Epithelial cell of esophagus (primary cell): ENCODE measurements around the gene CAPN15.

Source experiments
- DNase-seq: peaks from one replicate; pipeline ENCODE4 v3.0.0; 2010; ENCODE audit warnings: low read depth
- H3K4me3 ChIP-seq: 2 replicates; pipeline ENCODE4 v1.5.1; 2011; ENCODE audit warnings: mild to moderate bottlenecking, low read length, control low read depth
- CTCF ChIP-seq: IDR thresholded peaks from 2 replicates; pipeline ENCODE4 v1.5.1; 2011; ENCODE audit warnings: low read depth, mild to moderate bottlenecking, low read length, control low read depth, inconsistent platforms; ENCODE audit not compliant: insufficient read depth; ENCODE audit errors: missing control alignments

The CAPN15 gene

DNA sequence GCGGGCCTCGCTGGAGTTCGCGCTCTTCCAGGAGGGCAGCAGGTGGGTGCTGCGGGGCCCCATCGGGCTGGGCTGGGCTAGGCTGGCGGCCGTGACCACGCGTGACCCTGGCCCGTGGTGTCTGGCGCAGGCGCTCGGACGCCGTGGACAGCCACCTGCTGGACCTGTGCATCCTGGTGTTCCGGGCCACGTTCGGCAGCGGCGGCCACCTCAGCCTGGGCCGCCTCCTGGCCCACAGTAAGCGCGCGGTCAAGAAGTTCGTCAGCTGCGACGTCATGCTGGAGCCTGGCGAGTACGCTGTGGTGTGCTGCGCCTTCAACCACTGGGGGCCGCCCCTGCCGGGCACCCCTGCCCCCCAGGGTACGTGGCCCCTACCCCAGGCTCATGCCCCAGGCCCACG, 24.7 kb downstream of the CAPN15 start:
- H3K4me3 ChIP-seq, result no peak overlapping the region
- no peak for DNase-seq
- no peak for TF ChIP-seq CTCF

- H3K4me3 ChIP-seq, result no peak overlapping the region
- TF ChIP-seq CTCF, result no peak
- no peak for DNase-seq
Observed at GRCh38 chr16:553601-554296, 26.2 kb downstream of the CAPN15 start.

GRCh38 chr16:554297-554621, 26.7 kb downstream of the CAPN15 start:
- no peak for TF ChIP-seq CTCF
- DNase-seq, result no peak
- no peak overlapping the region for H3K4me3 ChIP-seq

GRCh38 chr16:554640-555365, 27.3 kb downstream of the CAPN15 start:
- DNase-seq, result peak; percentile 44
- TF ChIP-seq CTCF, result no peak
- H3K4me3 ChIP-seq, result no peak overlapping the region

- no peak for TF ChIP-seq CTCF
- no peak overlapping the region for H3K4me3 ChIP-seq
Observed at GRCh38 chr16:555528-556473, 28.3 kb downstream of the CAPN15 start.

GRCh38 chr16:556474-557173, 29.1 kb downstream of the CAPN15 start:
- TF ChIP-seq CTCF, result no peak
- no peak for DNase-seq
- H3K4me3 ChIP-seq, result no peak overlapping the region

More at GRCh38 chr16:555528-556473, 28.3 kb downstream of the CAPN15 start:
- DNase-seq, result no peak
